ENCODE data around the gene CGB8.
A peak's percentile ranks its signal among the peaks of the same experiment; 100 is the strongest.
"Not testable (repeated sequence)": the region's sequence is repeated elsewhere in the genome, so short reads cannot be mapped to it uniquely, and the experiment has no call there.

The CGB8 gene

DNA sequence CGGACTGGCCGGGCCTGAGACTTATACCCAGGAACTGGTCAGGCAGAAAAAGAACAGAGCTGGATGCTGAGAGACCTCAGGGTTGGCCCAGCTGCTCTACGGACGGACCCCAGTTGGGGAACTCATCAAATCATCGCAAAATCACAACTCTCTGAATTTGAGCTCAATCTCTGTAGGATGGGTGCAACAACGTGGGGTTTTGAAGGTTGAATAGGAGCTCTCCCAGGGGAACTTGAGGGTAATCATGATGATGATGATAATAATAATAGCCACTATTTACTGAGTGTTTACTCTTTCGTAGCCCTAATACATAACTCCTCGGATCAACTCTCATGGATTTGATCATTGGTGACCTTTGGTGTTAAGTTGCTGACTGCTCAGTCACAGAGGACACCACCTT, 18.6 kb downstream of the CGB8 start:
- DNase-seq (ENCODE audit: low read depth) = not testable (repeated sequence)

GRCh38 chr19:49029749-49030148, 19.2 kb downstream of the CGB8 start:
- DNase-seq (ENCODE audit: low read depth) = not testable (repeated sequence)

GRCh38 chr19:49028686-49029085, 20.2 kb downstream of the CGB8 start:
- DNase-seq (ENCODE audit: low read depth) = not testable (repeated sequence)

DNA sequence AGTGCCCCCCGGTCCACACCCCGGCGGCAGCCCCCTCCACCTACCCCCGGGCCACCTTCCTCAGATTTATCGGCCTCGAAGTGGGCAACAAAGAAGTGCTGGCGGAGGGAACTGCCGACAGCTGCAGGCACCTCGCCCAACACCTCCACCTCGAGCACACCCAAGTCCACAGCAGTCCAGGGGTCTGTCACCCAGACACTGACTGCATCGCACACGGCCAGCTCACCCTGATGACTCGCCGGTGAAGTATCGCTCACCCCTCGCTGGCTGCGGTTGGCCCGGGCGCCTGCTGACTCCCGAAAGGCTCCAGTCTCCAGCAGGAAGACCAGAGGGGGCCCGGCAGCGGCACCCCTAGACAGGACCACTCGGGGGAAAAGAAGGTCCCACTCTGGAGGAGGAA, 23.3 kb downstream of the CGB8 start:
- DNase-seq (ENCODE audit: low read depth) = not testable (repeated sequence)

GRCh38 chr19:49025088-49025487, 23.8 kb downstream of the CGB8 start:
- DNase-seq (ENCODE audit: low read depth) = not testable (repeated sequence)

DNA sequence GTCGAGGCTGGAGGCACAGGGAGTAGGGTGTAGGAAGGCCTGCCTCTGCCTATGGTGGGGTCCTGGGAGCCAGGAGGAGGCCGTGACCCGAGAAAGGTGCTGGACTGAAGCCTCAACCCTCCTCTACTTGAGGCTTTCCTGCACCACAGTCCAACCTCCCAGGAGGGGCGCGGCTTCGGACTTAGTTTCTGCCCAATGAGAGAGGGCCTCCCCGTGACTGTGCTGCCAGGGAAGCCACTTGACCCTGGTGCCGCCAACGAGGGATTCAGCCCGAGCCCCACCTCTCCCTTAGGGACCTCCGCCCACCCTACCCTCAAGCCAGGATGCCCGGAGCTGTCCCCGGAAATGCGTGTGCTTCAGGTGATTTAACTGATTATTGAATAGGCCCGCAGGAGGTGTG, 24.7 kb downstream of the CGB8 start, which contains the start of gene CGB3:
CGB3 (minus strand) TSS at position 101 of the 400 bp plus-strand sequence. CDS start 362 bp downstream, outside the sequence.
- not testable (repeated sequence) for DNase-seq (ENCODE audit: low read depth)

DNA sequence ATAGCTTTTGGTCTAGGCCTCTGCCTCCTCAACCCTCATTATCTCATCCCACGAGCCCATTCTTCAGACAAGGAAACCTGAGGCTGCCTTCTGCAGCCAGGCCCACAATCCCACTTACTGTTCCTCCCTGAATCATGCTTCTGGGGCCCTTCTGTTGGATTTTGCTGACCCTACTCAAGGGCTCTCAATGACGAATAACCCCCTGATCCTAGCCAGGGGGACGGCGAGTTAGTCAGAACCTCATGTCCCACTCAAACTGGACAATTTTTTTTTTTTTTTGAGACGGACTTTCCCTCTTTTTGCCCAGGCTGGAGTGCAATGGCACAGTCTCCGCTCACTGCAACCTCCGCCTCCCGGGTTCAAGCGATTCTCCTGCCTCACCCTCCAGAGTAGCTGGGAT, 26.8 kb downstream of the CGB8 start:
- no peak for DNase-seq (ENCODE audit: low read depth)

DNA sequence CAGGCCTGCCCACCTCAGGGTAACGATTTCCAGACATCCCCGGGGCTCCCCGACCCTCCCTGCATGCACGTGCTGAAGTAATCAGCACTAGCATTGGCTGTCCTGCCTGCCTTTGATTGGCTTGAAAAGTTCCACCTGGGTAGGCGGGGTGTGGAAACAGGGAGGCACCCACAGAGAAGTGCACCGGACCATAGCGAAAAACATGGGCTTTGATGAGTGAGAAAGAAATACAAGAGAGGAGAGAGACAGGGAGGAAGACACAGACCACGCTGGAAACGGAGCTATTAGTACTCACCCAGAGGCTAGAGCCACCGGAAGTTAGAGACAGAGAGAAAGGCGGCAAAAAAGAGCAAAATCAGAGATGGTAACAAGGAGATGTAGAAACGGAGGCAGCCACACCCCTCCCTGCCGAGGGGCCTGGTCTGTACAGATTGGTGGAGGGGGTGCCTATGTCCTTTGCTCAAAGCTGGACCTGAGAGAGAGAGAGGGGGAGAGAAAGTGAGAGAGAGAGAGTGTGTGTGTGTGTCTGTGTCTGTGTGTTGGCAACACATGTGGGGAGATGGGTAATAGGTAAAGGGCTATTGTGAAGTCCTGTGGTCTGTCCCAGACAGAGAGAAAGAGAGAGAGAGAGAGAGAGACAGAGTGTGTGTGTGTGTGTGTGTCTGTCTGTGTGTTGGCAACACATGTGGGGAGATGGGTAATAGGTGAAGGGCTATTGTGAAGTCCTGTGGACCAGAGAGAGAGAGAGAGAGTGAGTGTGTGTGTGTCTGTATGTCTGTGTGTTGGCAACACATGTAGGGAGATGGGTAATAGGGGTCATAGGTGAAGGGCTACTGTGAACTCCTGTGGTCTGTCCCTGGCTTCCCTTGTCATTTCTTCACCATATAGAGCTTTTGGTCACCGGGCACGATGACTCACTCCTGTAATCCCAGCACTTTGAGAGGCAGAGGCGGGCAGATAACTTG, 27.7 kb downstream of the CGB8 start:
- no peak for DNase-seq (ENCODE audit: low read depth)

DNA sequence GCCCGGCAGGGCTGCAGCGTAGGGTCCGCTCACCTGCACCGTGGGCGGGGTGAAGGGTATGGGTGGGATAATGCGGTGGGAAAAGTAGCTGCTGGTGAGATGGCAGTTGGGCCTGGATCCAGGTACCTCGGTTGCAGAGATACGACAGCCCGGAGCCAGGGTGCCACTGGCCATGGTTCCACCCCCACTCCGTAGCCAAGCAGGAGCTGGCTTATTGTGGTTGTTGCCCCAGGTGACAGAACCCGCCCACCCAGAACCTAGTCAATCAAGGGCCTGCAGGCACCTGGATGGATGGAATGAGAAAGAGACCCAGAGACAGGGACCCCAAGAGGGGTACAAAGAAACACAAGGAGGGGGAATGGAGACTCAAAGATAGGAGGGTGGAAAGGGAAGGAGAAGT, 28.6 kb downstream of the CGB8 start:
- no peak for DNase-seq (ENCODE audit: low read depth)

DNA sequence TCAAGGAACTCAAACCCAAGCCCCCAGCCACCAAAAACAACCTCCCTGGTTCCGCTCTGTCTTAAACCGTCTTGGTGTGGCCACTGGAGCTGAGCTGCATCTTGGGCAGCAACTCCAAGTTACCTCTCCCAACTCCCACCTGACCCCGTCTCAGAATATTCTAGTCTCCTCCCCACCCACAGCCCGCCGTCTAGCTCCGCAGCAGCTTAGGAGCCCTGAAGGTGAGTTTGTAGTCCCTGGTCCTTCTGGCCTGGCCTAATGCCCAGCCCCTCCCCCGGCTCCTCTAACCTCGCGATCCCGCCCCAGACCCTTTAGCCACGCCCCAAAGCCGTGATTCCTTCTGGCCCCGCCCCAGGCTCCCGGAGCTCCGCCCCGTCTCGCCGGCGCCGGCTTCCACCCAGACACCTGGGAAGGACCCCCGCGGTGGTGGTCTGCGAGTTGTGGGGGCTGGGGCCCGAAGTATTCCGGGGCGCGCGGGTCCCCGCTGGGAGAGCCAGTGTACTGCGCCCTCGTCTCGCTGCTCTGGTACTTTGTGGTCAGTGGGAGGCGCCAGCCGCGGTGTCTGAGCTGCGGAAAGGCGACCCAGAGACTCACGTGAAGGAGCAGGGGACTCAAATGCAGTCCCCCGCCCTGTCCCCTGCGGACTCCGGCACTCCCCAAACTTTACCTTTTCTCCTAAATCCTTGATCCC, 29.5 kb downstream of the CGB8 start:
- peak; percentile 49 for DNase-seq (ENCODE audit: low read depth)

GRCh38 chr19:49018388-49019241, 30.3 kb downstream of the CGB8 start:
- DNase-seq (ENCODE audit: low read depth) = not testable (repeated sequence)

DNA sequence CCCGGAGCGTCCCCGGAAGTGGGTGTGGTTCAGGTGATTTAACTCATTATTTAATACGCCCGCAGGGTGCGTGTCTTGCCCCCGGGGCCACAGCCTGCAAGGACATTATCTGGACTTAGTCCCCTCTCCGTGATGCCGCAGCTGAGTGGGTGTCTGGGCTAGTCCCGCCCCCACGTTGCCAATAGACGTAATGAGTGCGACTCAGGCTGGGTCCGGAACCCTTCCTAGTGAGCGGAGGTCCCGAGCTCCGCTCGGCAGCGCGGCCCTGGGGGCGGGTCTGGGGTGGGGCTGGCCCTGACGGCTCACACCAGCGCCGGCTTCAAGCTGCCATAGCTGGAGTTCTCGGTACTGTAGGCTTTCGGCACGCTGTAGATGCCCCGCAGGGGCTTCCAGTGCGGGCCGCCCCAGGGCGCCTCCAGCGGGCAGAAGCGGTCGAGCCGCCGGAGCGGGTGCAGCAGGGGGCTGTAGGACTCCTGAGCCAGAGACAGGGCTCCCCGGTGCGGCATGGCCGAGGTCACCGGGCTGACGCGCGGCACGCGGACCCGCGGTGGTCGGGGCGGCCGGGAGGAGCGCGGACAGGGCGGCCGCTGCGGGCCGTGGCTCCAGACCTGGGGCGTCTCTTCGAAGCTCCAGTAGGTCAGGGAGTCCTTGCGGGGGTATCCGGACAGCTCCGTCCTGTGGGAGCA, 31.1 kb downstream of the CGB8 start:
- peak; percentile 42 for DNase-seq (ENCODE audit: low read depth)

- no peak for DNase-seq (ENCODE audit: low read depth)
These were observed 31.8 kb downstream of the CGB8 start, which contains the start of gene LHB for GRCh38 chr19:49017041-49017665. TSS of gene LHB (minus strand) at chr19:49017091. CDS start at chr19:49017081, 10 bp downstream.

- DNase-seq (ENCODE audit: low read depth) = no peak
These were observed 32.7 kb downstream of the CGB8 start for GRCh38 chr19:49016067-49016839.

- DNase-seq (ENCODE audit: low read depth) = no peak
These were observed 34.0 kb downstream of the CGB8 start for GRCh38 chr19:49014870-49015255.

DNA sequence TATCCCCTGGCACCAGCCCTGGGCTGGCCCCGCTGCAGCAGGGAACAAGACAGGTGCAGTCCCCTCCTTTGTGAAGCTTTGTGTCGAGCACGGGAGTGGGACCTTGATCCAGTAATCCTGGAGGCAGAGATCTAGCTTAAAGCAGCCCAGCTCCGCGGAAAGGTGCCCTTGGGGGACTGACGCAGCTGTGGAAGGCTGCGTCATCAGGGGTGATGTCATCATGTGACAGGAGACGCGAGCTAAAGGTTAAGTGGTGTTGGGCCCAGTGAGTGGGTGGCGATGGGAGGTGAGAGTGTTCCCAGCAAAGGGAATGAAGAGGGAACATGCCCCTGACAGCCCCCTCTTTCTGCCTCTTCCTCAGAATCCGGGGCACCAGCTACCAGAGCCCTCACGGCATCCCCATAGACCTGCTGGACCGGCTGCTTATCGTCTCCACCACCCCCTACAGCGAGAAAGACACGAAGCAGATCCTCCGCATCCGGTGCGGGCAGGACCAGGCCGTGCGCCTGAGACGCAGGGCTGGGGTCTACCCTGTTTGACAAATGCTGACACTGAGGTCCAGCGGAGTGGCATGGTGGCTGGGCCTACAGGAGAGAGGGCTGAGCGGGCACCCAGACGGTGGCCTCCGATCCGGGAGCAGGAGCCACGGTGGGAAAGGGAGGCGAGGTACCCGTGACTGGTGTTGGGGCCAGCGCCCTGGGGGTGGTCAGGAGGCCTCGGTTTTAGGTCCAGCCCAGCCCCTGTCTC, 34.6 kb downstream of the CGB8 start:
- no peak for DNase-seq (ENCODE audit: low read depth)

- DNase-seq (ENCODE audit: low read depth) = no peak
These were observed 37.7 kb downstream of the CGB8 start for GRCh38 chr19:49011194-49011593.

DNA sequence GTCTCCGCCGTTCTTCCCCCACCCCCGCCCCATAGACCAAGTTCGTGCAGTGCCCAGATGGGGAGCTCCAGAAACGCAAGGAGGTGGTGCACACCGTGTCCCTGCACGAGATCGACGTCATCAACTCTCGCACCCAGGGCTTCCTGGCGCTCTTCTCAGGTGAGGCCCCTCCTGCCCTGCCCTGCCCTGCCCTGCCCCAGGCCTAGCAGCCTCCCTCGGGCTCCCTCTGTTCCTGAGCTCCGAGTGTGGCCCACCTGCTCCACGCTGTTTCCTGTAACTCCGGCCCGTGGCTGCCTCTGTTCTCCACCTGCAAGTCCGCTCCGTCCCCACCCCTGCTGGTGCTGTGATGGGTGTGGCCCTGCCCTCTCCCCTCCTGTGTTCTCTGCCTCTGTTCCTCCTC, 38.5 kb downstream of the CGB8 start:
- no peak for DNase-seq (ENCODE audit: low read depth)

DNA sequence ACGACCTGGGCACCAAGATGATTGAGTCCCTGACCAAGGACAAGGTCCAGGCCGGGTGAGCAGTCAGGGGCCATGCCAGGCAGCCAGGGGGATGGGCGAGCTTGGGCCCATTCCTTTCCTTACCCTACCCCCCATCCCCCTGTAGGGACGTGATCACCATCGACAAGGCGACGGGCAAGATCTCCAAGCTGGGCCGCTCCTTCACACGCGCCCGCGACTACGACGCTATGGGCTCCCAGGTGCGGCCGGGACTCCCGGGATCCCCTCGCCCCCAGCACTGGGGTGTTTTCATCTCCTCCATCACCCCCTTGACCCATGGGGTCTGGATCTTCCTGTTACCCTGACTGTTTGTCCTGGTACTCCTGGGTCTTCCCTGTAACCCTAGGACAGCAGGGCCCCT, 39.1 kb downstream of the CGB8 start:
- no peak for DNase-seq (ENCODE audit: low read depth)

Data from activated T-cell treated with anti-CD3 and anti-CD28 coated beads for 24 hours (primary cell).